ENCODE results near the gene UPP2.

DNA sequence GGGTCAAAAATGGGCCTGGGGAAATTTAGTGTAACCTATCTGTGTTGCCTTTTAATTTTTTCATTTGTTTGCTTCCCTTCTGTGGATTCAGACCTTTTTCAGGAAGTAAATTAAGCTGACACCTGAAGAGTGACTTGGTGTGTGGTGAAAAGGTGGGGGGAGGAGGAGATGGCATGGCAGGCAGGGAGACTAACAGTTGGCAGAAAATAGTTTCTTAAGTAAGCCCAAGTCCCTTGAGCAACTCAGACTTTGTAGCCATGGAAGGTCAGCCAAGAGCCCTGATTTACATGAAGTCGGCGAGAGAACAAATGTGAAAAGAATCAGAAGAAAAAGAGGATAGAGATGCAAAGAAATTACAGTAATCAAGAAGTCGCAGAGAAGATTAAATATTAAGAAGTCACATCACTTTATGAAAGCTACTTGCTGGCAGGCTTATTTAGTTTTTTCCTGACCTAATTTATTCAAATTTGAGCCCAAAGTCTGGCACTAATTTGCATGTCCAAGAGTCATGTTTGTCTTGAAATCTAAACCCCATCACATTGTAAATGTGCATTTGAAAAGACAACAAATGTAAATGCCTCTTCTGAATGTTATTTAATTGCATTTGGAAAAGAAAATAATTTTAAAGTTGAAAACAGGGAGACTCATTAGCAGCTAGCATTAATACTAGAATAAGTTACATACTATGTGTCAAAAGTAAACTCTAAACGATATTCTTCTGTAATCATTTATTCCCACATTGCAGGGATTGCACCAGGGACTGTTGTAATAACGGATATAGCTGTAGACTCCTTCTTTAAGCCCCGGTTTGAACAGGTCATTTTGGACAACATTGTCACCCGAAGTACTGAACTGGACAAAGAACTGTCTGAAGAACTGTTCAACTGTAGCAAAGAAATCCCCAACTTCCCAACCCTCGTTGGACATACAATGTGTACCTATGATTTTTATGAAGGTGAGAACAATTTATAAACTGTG is 19.3 kb downstream of the UPP2 start:
- TF ChIP-seq, protein P1, sequence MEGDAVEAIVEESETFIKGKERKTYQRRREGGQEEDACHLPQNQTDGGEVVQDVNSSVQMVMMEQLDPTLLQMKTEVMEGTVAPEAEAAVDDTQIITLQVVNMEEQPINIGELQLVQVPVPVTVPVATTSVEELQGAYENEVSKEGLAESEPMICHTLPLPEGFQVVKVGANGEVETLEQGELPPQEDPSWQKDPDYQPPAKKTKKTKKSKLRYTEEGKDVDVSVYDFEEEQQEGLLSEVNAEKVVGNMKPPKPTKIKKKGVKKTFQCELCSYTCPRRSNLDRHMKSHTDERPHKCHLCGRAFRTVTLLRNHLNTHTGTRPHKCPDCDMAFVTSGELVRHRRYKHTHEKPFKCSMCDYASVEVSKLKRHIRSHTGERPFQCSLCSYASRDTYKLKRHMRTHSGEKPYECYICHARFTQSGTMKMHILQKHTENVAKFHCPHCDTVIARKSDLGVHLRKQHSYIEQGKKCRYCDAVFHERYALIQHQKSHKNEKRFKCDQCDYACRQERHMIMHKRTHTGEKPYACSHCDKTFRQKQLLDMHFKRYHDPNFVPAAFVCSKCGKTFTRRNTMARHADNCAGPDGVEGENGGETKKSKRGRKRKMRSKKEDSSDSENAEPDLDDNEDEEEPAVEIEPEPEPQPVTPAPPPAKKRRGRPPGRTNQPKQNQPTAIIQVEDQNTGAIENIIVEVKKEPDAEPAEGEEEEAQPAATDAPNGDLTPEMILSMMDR (IDR thresholded peaks at IDR 0.05 in 4 of 5, conservative IDR thresholded peaks at IDR 0.05 in 1 of 5), result no peak
- TF ChIP-seq POLR2A (IDR thresholded peaks at IDR 0.05), result no peak

Data from gastrocnemius medialis (tissue), 4 donors.